ENCODE measurements around the gene INO80D. TPM values are rescaled to one million over a fixed set of nuclear protein-coding genes. Genes with fewer than 3 reads are reported as not detected.

Gene INO80D
- total and polyA plus RNA-seq, 3 donors from 2014 or later = 5.3 to 31.6 (median 28.2) TPM

GRCh38 chr2:206001912-206002311 lies 84.1 kb downstream of the INO80D start:
- H3K9me3 ChIP-seq = no peaks in the 10 kb centered on the region
- H3K27me3 ChIP-seq = no peaks in the 10 kb centered on the region
- 77 to 88% methylated on average over 5 of the region's 5 CpGs for WGBS, 2 donors
- TF ChIP-seq POLR2A (IDR thresholded peaks at IDR 0.05) = no peak
- no peak for TF ChIP-seq CTCF (IDR thresholded peaks at IDR 0.05)
- H3K27ac ChIP-seq = no peak overlapping the region
- H3K36me3 ChIP-seq (ENCODE audit: low read depth, missing control alignments) = no peaks in the 10 kb centered on the region
- H3K4me3 ChIP-seq = no peak overlapping the region
- H3K4me1 ChIP-seq = peaks cover 6% of the 10 kb centered on the region
- DNase-seq = no peak
- intact Hi-C loops (cut with DNase I; ENCODE audit: low total_unique reads) = no loop called here

GRCh38 chr2:206000776-206001175 lies 85.2 kb downstream of the INO80D start:
- Histone ChIP-seq H3K36me3 (ENCODE audit: low read depth, missing control alignments) (no peaks in the 10 kb centered on the region), H3K9me3 (no peaks in the 10 kb centered on the region), H3K27me3 (no peaks in the 10 kb centered on the region), H3K27ac (no peak overlapping the region), H3K4me3 (no peak overlapping the region), H3K4me1 (peaks cover 6% of the 10 kb centered on the region)
- intact Hi-C loops (cut with DNase I; ENCODE audit: low total_unique reads) = no loop called here
- WGBS, 2 donors = 62 to 76% methylated on average over 1 of the region's 1 CpG
- TF ChIP-seq POLR2A (IDR thresholded peaks at IDR 0.05) = no peak
- TF ChIP-seq CTCF (IDR thresholded peaks at IDR 0.05) = no peak
- DNase-seq = no peak

- 93 to 98% methylated on average over 2 of the region's 2 CpGs for WGBS, 2 donors
- Histone ChIP-seq H3K4me1 (peaks cover 6% of the 10 kb centered on the region), H3K9me3 (no peaks in the 10 kb centered on the region), H3K4me3 (no peak overlapping the region), H3K27ac (no peak overlapping the region), H3K36me3 (ENCODE audit: low read depth, missing control alignments) (no peaks in the 10 kb centered on the region), H3K27me3 (no peaks in the 10 kb centered on the region)
- no peak for DNase-seq
- no peak for TF ChIP-seq CTCF (IDR thresholded peaks at IDR 0.05)
- no peak for TF ChIP-seq POLR2A (IDR thresholded peaks at IDR 0.05)
- intact Hi-C loops (cut with DNase I; ENCODE audit: low total_unique reads) = no loop called here
These were observed 87.4 kb downstream of the INO80D start for GRCh38 chr2:205998583-205998982.

GRCh38 chr2:205996161-205996560 lies 89.8 kb downstream of the INO80D start:
- Histone ChIP-seq H3K4me3 (no peak overlapping the region), H3K36me3 (ENCODE audit: low read depth, missing control alignments) (no peaks in the 10 kb centered on the region), H3K27ac (no peak overlapping the region), H3K9me3 (no peaks in the 10 kb centered on the region), H3K4me1 (no peaks in the 10 kb centered on the region), H3K27me3 (no peaks in the 10 kb centered on the region)
- intact Hi-C loops (cut with DNase I; ENCODE audit: low total_unique reads) = no loop called here
- no peak for DNase-seq
- TF ChIP-seq POLR2A (IDR thresholded peaks at IDR 0.05) (no peak), CTCF (IDR thresholded peaks at IDR 0.05) (no peak)

GRCh38 chr2:205995260-205995659 lies 90.7 kb downstream of the INO80D start:
- no peak overlapping the region for H3K4me3 ChIP-seq
- H3K36me3 ChIP-seq (ENCODE audit: low read depth, missing control alignments) = no peaks in the 10 kb centered on the region
- TF ChIP-seq CTCF (IDR thresholded peaks at IDR 0.05) = no peak
- intact Hi-C loops (cut with DNase I; ENCODE audit: low total_unique reads) = no loop called here
- WGBS, 2 donors = 91 to 93% methylated on average over 1 of the region's 1 CpG
- H3K27ac ChIP-seq = no peak overlapping the region
- no peaks in the 10 kb centered on the region for H3K27me3 ChIP-seq
- H3K9me3 ChIP-seq = no peaks in the 10 kb centered on the region
- DNase-seq = no peak
- H3K4me1 ChIP-seq = no peaks in the 10 kb centered on the region

Measured in testis (tissue), 3 donors.